SKM-1 treated with dmso at 0.1 percent for 144 hours (cell line): ENCODE measurements around the gene TK1.

ENCODE experiments used
- DNase-seq: peaks from one replicate; lab custom pipeline; 2025; ENCODE audit not compliant: unreplicated experiment; lab: John Stamatoyannopoulos, UW

The TK1 gene

DNA sequence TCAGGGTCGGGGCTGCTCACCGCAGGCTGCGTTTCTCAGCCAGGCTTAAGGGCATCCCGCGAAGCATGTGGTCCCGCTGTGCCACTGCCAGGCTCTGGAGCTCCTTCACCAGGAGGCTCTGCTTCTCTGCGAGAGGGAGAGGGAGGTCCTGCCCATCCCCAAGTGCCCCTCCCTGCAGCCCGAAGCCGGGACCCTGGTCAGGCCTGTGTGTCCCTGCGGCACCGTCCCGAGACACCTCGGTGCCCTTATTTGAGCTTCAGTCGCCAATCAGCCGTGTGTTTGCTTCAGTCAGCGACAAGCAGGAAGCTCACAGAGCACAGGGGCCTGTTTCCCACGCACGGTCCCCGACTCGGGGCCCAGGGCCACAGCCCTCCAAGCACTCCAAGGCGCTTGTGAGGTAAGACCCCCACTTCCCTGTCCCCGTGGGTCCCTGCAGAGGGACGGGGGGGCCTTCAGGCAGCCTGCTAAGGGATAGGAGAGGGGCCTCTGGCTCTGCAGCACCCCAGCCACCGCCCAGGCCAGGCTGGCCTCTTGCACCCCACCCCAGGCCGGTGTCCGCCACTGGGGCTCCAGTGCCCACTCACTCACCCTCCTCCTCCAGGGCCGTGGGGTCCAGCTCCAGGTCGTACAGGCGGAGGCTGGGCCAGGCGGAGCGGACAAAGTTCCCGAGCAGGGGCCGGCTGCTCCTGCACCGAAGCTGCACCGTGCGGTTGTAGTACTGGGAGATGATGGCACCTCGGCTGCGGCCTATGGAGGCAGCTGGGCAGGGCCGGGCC is 61.5 kb downstream of the TK1 start:
- DNase-seq: no peak

DNA sequence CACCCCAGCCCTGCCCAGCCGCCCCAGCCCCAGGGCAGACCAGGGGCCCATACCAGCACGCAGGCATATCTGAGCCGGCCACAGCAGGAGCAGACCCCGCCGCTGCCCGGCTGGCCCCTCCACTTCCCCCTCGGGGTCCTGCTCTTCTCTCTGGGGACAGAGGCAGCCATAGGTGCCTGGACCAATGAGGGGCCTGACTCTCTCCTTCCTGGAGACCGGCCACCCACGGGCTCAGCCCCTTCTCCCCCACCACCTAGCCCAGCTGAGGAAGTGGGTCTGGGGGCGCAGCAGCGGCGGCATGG is 62.1 kb downstream of the TK1 start:
- no peak for DNase-seq
